Liver (tissue), 9 donors: ENCODE data around the gene MYH14. TPM values are rescaled to one million over a fixed set of nuclear protein-coding genes. Genes with fewer than 3 reads are reported as not detected.

Experiments used
- DNase-seq: peaks from one replicate; pipeline ENCODE4 v3.0.0-alpha.2; 2017; ENCODE audit warnings: low spot score
- H3K27ac ChIP-seq, 2 donors: one replicate each; pipeline ENCODE4 v1.7.0; 2013; ENCODE audit warnings: inconsistent platforms in 2 of 2, low read length in 2 of 2, control low read depth in 1 of 2, low read depth in 1 of 2, mild to moderate bottlenecking in 1 of 2
- H3K27me3 ChIP-seq, 4 donors: one replicate each; pipeline versions ENCODE4 v1.6.1 to v1.7.0; 2013; ENCODE audit warnings: low read length in 3 of 4, inconsistent platforms in 1 of 4, mild to moderate bottlenecking in 1 of 4, moderate library complexity in 1 of 4; ENCODE audit not compliant: control insufficient read depth in 4 of 4, insufficient read depth in 4 of 4
- H3K36me3 ChIP-seq, 4 donors: one replicate each; pipeline versions ENCODE4 v1.6.1 to v1.7.0; 2013; ENCODE audit warnings: low read length in 3 of 4, mild to moderate bottlenecking in 3 of 4, low read depth in 1 of 4, moderate library complexity in 1 of 4; ENCODE audit not compliant: control insufficient read depth in 4 of 4, insufficient read depth in 3 of 4
- H3K4me1 ChIP-seq, 4 donors: one replicate each; pipeline versions ENCODE4 v1.6.1 to v1.7.0; 2013; ENCODE audit warnings: low read length in 3 of 4, mild to moderate bottlenecking in 3 of 4, moderate library complexity in 1 of 4; ENCODE audit not compliant: control insufficient read depth in 4 of 4, insufficient read depth in 4 of 4
- H3K4me3 ChIP-seq, 3 donors: one replicate each; pipeline versions ENCODE4 v1.6.1 to v1.7.0; 2013; ENCODE audit warnings: low read length in 3 of 3, control low read depth in 1 of 3, low read depth in 1 of 3, mild to moderate bottlenecking in 1 of 3
- H3K9ac ChIP-seq, 2 donors: one replicate each; pipeline ENCODE4 v1.7.0; 2013; ENCODE audit warnings: low read length in 2 of 2, mild to moderate bottlenecking in 2 of 2, moderate library complexity in 2 of 2, control low read depth in 1 of 2, low read depth in 1 of 2
- H3K9me3 ChIP-seq, 4 donors: one replicate each; pipeline versions ENCODE4 v1.6.1 to v1.7.0; 2013; ENCODE audit warnings: low read length in 3 of 4; ENCODE audit not compliant: control insufficient read depth in 4 of 4
- EGR1 ChIP-seq, 2 donors: IDR thresholded peaks; 2 replicates each; pipeline ENCODE4 v1.6.1; 2016 to 2018; ENCODE audit warnings: antibody characterized with exemption in 2 of 2, low read depth in 2 of 2
- FOXA1 ChIP-seq: IDR thresholded peaks from 2 replicates; pipeline ENCODE4 v1.6.1; 2016; ENCODE audit warnings: antibody characterized with exemption
- FOXA2 ChIP-seq: IDR thresholded peaks from 2 replicates; pipeline ENCODE4 v1.6.1; 2016; ENCODE audit warnings: antibody characterized with exemption
- GABPA ChIP-seq, 2 donors: IDR thresholded peaks in 1 of 2; conservative IDR thresholded peaks in 1 of 2; 2 replicates each; pipeline ENCODE4 v1.6.1; 2016; ENCODE audit warnings: antibody characterized with exemption in 2 of 2, mild to moderate bottlenecking in 1 of 2, moderate library complexity in 1 of 2
- HNF4A ChIP-seq, 2 donors: conservative IDR thresholded peaks; 2 replicates each; pipeline ENCODE4 v1.6.1; 2016; ENCODE audit warnings: antibody characterized with exemption in 2 of 2, mild to moderate bottlenecking in 2 of 2
- HNF4G ChIP-seq: IDR thresholded peaks from 2 replicates; pipeline ENCODE4 v1.6.1; 2016; ENCODE audit warnings: antibody characterized with exemption
- JUND ChIP-seq, 2 donors: IDR thresholded peaks; 2 replicates each; pipeline ENCODE4 v1.6.1; 2016; ENCODE audit warnings: antibody characterized with exemption in 2 of 2
- NR2F2 ChIP-seq: IDR thresholded peaks from 2 replicates; pipeline ENCODE4 v1.6.1; 2016; ENCODE audit warnings: antibody characterized with exemption
- RAD21 ChIP-seq, 2 donors: IDR thresholded peaks; 2 replicates each; pipeline ENCODE4 v1.6.1; 2016; ENCODE audit warnings: antibody characterized with exemption in 2 of 2, mild to moderate bottlenecking in 2 of 2
- TAF1 ChIP-seq: conservative IDR thresholded peaks from 2 replicates; pipeline ENCODE4 v1.6.1; 2016; ENCODE audit warnings: antibody characterized with exemption, mild to moderate bottlenecking
- WGBS: extraction: QIAGEN DNeasy Blood & Tissue Kit; methylation state at CpG from one replicate; pipeline ENCODE4 v1.1.7; 2013; 5-methylcytosine and 5-hydroxymethylcytosine counted together
- polyA plus RNA-seq, 2 donors: library from polyadenylated mRNA; stranded (reverse) in 1 of 2; unstranded in 1 of 2; fragments of 200-250 nt in 1 of 2; fragments of >200 nt in 1 of 2; fragmentation: Nextera tagmentation in 1 of 2; extraction: Ambion mirVana in 1 of 2; gene quantifications; one replicate each; pipeline versions ENCODE4 v1.2.1 to v1.2.3, GENCODE V29; 2013 to 2015
- total RNA-seq, 2 donors: library from RNA; depleted of rRNA; stranded (reverse); fragments of >200 nt; gene quantifications; one replicate each; pipeline ENCODE4 v1.2.3, GENCODE V29; 2014
- TF ChIP-seq, protein P1 (sequence below): IDR thresholded peaks from 2 replicates; pipeline ENCODE4 v1.6.1; 2016; ENCODE audit warnings: antibody characterized with exemption
- TF ChIP-seq, protein P2 (sequence below): IDR thresholded peaks from 2 replicates; pipeline ENCODE4 v1.6.1; 2016; ENCODE audit warnings: antibody characterized with exemption
- TF ChIP-seq, protein P3 (sequence below): IDR thresholded peaks from 2 replicates; pipeline ENCODE4 v1.6.1; 2016; ENCODE audit warnings: antibody characterized with exemption, mild to moderate bottlenecking
- TF ChIP-seq, protein P4 (sequence below): fragments of 150-350 bp; IDR thresholded peaks from 2 replicates; pipeline ENCODE4 v1.5.1; 2017; ENCODE audit warnings: improper control_type of control experiment, low read depth, low read length; ENCODE audit not compliant: missing input control
- donor health status: healthy.
- donor health status: healthy.
- donor health status: healthy.
- donor health status: healthy.
- donor health status: healthy.

The MYH14 gene
- total and polyA plus RNA-seq, 4 donors: 12.4 to 37.5 (median 25.5) TPM

DNA sequence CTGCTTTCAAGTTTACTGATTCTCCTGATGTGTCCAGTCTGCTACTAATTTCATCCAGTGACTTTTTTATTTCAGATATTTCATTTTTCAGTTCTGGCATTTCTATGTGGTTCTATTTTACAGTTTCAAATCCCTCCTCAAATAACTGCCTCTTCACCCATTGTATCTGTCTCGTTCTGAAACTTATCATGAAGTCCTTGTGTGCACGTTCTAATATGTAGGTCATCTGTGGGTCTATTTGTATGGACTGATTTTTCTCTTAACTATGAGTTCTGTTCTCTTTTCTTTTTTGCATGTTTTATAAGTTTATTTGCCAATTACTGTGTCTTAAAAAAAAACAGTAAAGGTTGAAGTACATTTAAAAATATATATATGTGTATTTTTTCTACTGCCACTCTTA, 82.4 kb downstream of the MYH14 start:
- H3K9me3 ChIP-seq: no peaks in the 10 kb centered on the region
- peaks cover 10 to 59% (median 30%) of the 10 kb centered on the region in 4 donors for H3K36me3 ChIP-seq
- no peak for TF ChIP-seq NR2F2
- TF ChIP-seq FOXA1: no peak
- TF ChIP-seq RAD21 (IDR thresholded peaks at IDR 0.05): no peak
- TF ChIP-seq TAF1: no peak
- TF ChIP-seq HNF4G: no peak
- no peak for TF ChIP-seq FOXA2
- TF ChIP-seq, protein P1, sequence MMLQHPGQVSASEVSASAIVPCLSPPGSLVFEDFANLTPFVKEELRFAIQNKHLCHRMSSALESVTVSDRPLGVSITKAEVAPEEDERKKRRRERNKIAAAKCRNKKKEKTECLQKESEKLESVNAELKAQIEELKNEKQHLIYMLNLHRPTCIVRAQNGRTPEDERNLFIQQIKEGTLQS: no peak
- TF ChIP-seq HNF4A (conservative IDR thresholded peaks at IDR 0.05): no peak
- TF ChIP-seq, protein P2, sequence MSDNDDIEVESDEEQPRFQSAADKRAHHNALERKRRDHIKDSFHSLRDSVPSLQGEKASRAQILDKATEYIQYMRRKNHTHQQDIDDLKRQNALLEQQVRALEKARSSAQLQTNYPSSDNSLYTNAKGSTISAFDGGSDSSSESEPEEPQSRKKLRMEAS: no peak
- H3K9ac ChIP-seq: no peak overlapping the region
- no peaks in the 10 kb centered on the region for H3K4me1 ChIP-seq
- H3K4me3 ChIP-seq: no peak overlapping the region
- no peak overlapping the region for H3K27ac ChIP-seq
- no peaks in the 10 kb centered on the region for H3K27me3 ChIP-seq
- 94% methylated on average over 2 of the region's 2 CpGs for WGBS
- no peak for DNase-seq

DNA sequence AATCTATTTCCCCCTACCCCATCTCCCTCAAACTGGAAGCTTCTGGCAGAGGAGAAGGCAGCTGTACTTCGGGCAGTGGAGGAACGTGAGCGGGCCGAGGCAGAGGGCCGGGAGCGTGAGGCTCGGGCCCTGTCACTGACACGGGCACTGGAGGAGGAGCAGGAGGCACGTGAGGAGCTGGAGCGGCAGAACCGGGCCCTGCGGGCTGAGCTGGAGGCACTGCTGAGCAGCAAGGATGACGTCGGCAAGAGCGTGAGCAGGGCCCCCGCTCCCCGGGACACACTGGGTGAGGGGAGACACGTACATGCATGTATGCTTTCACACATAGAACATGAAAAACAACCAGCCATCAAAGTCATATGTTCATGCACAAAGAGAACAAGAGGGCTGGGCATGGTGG, 83.0 kb downstream of the MYH14 start:
- Histone ChIP-seq H3K9me3 (no peaks in the 10 kb centered on the region), H3K36me3 (peaks cover 9 to 54% (median 27%) of the 10 kb centered on the region in 4 donors), H3K4me3 (no peak overlapping the region), H3K27me3 (no peaks in the 10 kb centered on the region), H3K27ac (no peak overlapping the region), H3K4me1 (no peaks in the 10 kb centered on the region), H3K9ac (no peak overlapping the region)
- no peak for DNase-seq
- WGBS: 95% methylated on average over 18 of the region's 18 CpGs
- no peak for TF ChIP-seq GABPA (IDR thresholded peaks at IDR 0.05 in 1 of 2, conservative IDR thresholded peaks at IDR 0.05 in 1 of 2)
- TF ChIP-seq, protein P1: no peak
- no peak for TF ChIP-seq TAF1

DNA sequence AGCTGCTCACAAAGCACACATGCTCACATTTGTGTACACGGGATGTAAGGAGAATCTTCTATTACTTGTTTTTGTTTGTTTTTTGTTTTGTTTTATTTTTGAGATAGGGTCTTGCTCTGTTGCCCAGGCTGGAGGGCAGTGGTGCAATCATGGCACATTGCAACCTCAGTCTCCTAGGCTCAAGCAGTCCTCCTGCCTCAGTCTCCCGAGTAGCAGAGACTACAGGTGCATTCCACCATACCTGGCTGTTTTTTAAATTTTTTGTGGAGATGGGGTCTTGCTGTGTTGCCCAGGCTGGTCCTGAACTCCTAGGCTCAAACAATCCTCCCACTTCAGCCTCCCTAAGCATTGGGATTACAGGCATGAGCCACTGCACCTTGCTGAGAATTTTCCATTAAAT, 83.9 kb downstream of the MYH14 start:
- Histone ChIP-seq H3K36me3 (peaks cover 8 to 52% (median 26%) of the 10 kb centered on the region in 4 donors), H3K4me3 (no peak overlapping the region), H3K27me3 (no peaks in the 10 kb centered on the region), H3K9me3 (no peaks in the 10 kb centered on the region), H3K27ac (no peak overlapping the region), H3K9ac (no peak overlapping the region), H3K4me1 (no peaks in the 10 kb centered on the region)
- no peak for DNase-seq
- TF ChIP-seq, protein P1: no peak
- TF ChIP-seq, protein P3, sequence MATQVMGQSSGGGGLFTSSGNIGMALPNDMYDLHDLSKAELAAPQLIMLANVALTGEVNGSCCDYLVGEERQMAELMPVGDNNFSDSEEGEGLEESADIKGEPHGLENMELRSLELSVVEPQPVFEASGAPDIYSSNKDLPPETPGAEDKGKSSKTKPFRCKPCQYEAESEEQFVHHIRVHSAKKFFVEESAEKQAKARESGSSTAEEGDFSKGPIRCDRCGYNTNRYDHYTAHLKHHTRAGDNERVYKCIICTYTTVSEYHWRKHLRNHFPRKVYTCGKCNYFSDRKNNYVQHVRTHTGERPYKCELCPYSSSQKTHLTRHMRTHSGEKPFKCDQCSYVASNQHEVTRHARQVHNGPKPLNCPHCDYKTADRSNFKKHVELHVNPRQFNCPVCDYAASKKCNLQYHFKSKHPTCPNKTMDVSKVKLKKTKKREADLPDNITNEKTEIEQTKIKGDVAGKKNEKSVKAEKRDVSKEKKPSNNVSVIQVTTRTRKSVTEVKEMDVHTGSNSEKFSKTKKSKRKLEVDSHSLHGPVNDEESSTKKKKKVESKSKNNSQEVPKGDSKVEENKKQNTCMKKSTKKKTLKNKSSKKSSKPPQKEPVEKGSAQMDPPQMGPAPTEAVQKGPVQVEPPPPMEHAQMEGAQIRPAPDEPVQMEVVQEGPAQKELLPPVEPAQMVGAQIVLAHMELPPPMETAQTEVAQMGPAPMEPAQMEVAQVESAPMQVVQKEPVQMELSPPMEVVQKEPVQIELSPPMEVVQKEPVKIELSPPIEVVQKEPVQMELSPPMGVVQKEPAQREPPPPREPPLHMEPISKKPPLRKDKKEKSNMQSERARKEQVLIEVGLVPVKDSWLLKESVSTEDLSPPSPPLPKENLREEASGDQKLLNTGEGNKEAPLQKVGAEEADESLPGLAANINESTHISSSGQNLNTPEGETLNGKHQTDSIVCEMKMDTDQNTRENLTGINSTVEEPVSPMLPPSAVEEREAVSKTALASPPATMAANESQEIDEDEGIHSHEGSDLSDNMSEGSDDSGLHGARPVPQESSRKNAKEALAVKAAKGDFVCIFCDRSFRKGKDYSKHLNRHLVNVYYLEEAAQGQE: no peak
- TF ChIP-seq, protein P4, sequence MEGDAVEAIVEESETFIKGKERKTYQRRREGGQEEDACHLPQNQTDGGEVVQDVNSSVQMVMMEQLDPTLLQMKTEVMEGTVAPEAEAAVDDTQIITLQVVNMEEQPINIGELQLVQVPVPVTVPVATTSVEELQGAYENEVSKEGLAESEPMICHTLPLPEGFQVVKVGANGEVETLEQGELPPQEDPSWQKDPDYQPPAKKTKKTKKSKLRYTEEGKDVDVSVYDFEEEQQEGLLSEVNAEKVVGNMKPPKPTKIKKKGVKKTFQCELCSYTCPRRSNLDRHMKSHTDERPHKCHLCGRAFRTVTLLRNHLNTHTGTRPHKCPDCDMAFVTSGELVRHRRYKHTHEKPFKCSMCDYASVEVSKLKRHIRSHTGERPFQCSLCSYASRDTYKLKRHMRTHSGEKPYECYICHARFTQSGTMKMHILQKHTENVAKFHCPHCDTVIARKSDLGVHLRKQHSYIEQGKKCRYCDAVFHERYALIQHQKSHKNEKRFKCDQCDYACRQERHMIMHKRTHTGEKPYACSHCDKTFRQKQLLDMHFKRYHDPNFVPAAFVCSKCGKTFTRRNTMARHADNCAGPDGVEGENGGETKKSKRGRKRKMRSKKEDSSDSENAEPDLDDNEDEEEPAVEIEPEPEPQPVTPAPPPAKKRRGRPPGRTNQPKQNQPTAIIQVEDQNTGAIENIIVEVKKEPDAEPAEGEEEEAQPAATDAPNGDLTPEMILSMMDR: no peak
- TF ChIP-seq JUND (IDR thresholded peaks at IDR 0.05): no peak
- TF ChIP-seq EGR1 (IDR thresholded peaks at IDR 0.05; ENCODE audit: low read depth in 2 of 2): no peak
- TF ChIP-seq NR2F2: no peak
- whole genome bisulfite sequencing: 94% methylated on average over 2 of the region's 2 CpGs
